Ishikawa (cell line): ENCODE data around the gene TAF15.

Source experiments
- CREB1 ChIP-seq: IDR thresholded peaks from 2 replicates; pipeline ENCODE4 v1.6.1; 2012; ENCODE audit warnings: low read depth
- EP300 ChIP-seq: IDR thresholded peaks from 2 replicates; pipeline ENCODE4 v1.6.1; 2012; ENCODE audit warnings: borderline replicate concordance
- FOXM1 ChIP-seq: IDR thresholded peaks from 2 replicates; pipeline ENCODE4 v1.6.1; 2012; ENCODE audit warnings: low read depth, borderline replicate concordance
- NFIC ChIP-seq: IDR thresholded peaks from 2 replicates; pipeline ENCODE4 v1.6.1; 2012
- RAD21 ChIP-seq: IDR thresholded peaks from 2 replicates; pipeline ENCODE4 v1.6.1; 2012; ENCODE audit warnings: low read depth
- TAF1 ChIP-seq: IDR thresholded peaks from 2 replicates; pipeline ENCODE4 v1.6.1; 2012; ENCODE audit warnings: low read depth, mild to moderate bottlenecking
- TCF12 ChIP-seq: IDR thresholded peaks from 2 replicates; pipeline ENCODE4 v1.6.1; 2012; ENCODE audit warnings: low read depth
- TEAD4 ChIP-seq: IDR thresholded peaks from 2 replicates; pipeline ENCODE4 v1.6.1; 2012
- ZBTB7A ChIP-seq: IDR thresholded peaks from 2 replicates; pipeline ENCODE4 v1.6.1; 2012; ENCODE audit warnings: low read depth
- TF ChIP-seq, protein P1 (sequence below): IDR thresholded peaks from 2 replicates; pipeline ENCODE4 v1.6.1; 2012; ENCODE audit warnings: low read depth, mild to moderate bottlenecking
- TF ChIP-seq, protein P2 (sequence below): IDR thresholded peaks from 2 replicates; pipeline ENCODE4 v1.6.1; 2012

GRCh38 chr17:35801583-35802224 is 7.6 kb upstream of the TAF15 start:
- TF ChIP-seq TEAD4, result no peak
- TF ChIP-seq FOXM1, result no peak
- TF ChIP-seq, protein P1, sequence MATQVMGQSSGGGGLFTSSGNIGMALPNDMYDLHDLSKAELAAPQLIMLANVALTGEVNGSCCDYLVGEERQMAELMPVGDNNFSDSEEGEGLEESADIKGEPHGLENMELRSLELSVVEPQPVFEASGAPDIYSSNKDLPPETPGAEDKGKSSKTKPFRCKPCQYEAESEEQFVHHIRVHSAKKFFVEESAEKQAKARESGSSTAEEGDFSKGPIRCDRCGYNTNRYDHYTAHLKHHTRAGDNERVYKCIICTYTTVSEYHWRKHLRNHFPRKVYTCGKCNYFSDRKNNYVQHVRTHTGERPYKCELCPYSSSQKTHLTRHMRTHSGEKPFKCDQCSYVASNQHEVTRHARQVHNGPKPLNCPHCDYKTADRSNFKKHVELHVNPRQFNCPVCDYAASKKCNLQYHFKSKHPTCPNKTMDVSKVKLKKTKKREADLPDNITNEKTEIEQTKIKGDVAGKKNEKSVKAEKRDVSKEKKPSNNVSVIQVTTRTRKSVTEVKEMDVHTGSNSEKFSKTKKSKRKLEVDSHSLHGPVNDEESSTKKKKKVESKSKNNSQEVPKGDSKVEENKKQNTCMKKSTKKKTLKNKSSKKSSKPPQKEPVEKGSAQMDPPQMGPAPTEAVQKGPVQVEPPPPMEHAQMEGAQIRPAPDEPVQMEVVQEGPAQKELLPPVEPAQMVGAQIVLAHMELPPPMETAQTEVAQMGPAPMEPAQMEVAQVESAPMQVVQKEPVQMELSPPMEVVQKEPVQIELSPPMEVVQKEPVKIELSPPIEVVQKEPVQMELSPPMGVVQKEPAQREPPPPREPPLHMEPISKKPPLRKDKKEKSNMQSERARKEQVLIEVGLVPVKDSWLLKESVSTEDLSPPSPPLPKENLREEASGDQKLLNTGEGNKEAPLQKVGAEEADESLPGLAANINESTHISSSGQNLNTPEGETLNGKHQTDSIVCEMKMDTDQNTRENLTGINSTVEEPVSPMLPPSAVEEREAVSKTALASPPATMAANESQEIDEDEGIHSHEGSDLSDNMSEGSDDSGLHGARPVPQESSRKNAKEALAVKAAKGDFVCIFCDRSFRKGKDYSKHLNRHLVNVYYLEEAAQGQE, result no peak
- TF ChIP-seq RAD21, result no peak
- TF ChIP-seq, protein P2, sequence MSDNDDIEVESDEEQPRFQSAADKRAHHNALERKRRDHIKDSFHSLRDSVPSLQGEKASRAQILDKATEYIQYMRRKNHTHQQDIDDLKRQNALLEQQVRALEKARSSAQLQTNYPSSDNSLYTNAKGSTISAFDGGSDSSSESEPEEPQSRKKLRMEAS, result no peak
- no peak for TF ChIP-seq TAF1
- TF ChIP-seq NFIC, result no peak
- TF ChIP-seq ZBTB7A, result no peak
- no peak for TF ChIP-seq EP300
- TF ChIP-seq CREB1, result no peak
- no peak for TF ChIP-seq TCF12
